Measurements from ENCODE around the gene HOXA9. TPM values are rescaled to one million over a fixed set of nuclear protein-coding genes. Genes with fewer than 3 reads are reported as not detected.
A peak's percentile ranks its signal among the peaks of the same experiment; 100 is the strongest.

HOXA9 gene
- total RNA-seq, 2 donors from 2014 or later, result not detected

- Mint-ChIP-seq H3K4me1 (ENCODE audit: low read depth) (peaks cover 11% of the 10 kb centered on the region), H3K4me3 (no peak overlapping the region), H3K36me3 (ENCODE audit: insufficient read depth in 2 of 2) (no peaks in the 10 kb centered on the region), H3K27me3 (ENCODE audit: low read depth) (peaks cover 69% of the 10 kb centered on the region), H3K9me3 (no peaks in the 10 kb centered on the region), H3K27ac (no peak overlapping the region)
- ATAC-seq (replicated peaks in 1 of 2) (no peak), DNase-seq (no peak)
Measured at GRCh38 chr7:27145165-27145913, 20.0 kb downstream of the HOXA9 start.

GRCh38 chr7:27144781-27145164, 20.6 kb downstream of the HOXA9 start:
- Mint-ChIP-seq H3K27ac (no peak overlapping the region), H3K4me1 (ENCODE audit: low read depth) (peaks cover 8% of the 10 kb centered on the region), H3K36me3 (ENCODE audit: insufficient read depth in 2 of 2) (no peaks in the 10 kb centered on the region), H3K9me3 (no peaks in the 10 kb centered on the region), H3K27me3 (ENCODE audit: low read depth) (peaks cover 63% of the 10 kb centered on the region), H3K4me3 (no peak overlapping the region)
- DNase-seq (no peak), ATAC-seq (replicated peaks in 1 of 2) (no peak)

GRCh38 chr7:27143950-27144780, 21.2 kb downstream of the HOXA9 start:
- Mint-ChIP-seq H3K4me3 (no peak overlapping the region), H3K27me3 (ENCODE audit: low read depth) (peaks cover 57% of the 10 kb centered on the region), H3K27ac (no peak overlapping the region), H3K9me3 (no peaks in the 10 kb centered on the region), H3K4me1 (ENCODE audit: low read depth) (peaks cover 8% of the 10 kb centered on the region), H3K36me3 (ENCODE audit: insufficient read depth in 2 of 2) (no peaks in the 10 kb centered on the region)
- no peak for DNase-seq
- no peak for ATAC-seq (replicated peaks in 1 of 2)

GRCh38 chr7:27143023-27143949, 22.1 kb downstream of the HOXA9 start, which contains the start of gene HOXA5:
Gene HOXA5 (minus strand): TSS chr7:27143681. CDS start chr7:27143607, 74 bp downstream.
- peak in 1 of 2 donors; percentile 26 for DNase-seq
- Mint-ChIP-seq H3K36me3 (ENCODE audit: insufficient read depth in 2 of 2) (no peaks in the 10 kb centered on the region), H3K4me3 (peak within 1 kb of the TSS; percentile 53 to 63), H3K27ac (no peak within 1 kb of the TSS), H3K27me3 (ENCODE audit: low read depth) (peaks cover 49% of the 10 kb centered on the region), H3K4me1 (ENCODE audit: low read depth) (peaks cover 5% of the 10 kb centered on the region), H3K9me3 (no peaks in the 10 kb centered on the region)
- peak; percentile 61 to 75 for ATAC-seq (replicated peaks in 1 of 2)

GRCh38 chr7:27142580-27143022, 22.7 kb downstream of the HOXA9 start:
- DNase-seq, result no peak
- Mint-ChIP-seq H3K27ac (no peak overlapping the region), H3K27me3 (ENCODE audit: low read depth) (peaks cover 48% of the 10 kb centered on the region)

GRCh38 chr7:27141923-27142579, 23.3 kb downstream of the HOXA9 start:
- H3K36me3 Mint-ChIP-seq (ENCODE audit: insufficient read depth in 2 of 2), result no peaks in the 10 kb centered on the region
- no peaks in the 10 kb centered on the region for H3K9me3 Mint-ChIP-seq
- H3K4me3 Mint-ChIP-seq, result no peak overlapping the region
- ATAC-seq (replicated peaks in 1 of 2), result no peak
- DNase-seq, result no peak
- H3K27ac Mint-ChIP-seq, result no peak overlapping the region
- H3K4me1 Mint-ChIP-seq (ENCODE audit: low read depth), result no peaks in the 10 kb centered on the region
- H3K27me3 Mint-ChIP-seq (ENCODE audit: low read depth), result peaks cover 50% of the 10 kb centered on the region

More at GRCh38 chr7:27142580-27143022, 22.7 kb downstream of the HOXA9 start:
- H3K36me3 Mint-ChIP-seq (ENCODE audit: insufficient read depth in 2 of 2), result no peaks in the 10 kb centered on the region
- no peaks in the 10 kb centered on the region for H3K9me3 Mint-ChIP-seq
- ATAC-seq (replicated peaks in 1 of 2), result no peak
- peak overlapping the region; percentile 53 to 63 for H3K4me3 Mint-ChIP-seq
- no peaks in the 10 kb centered on the region for H3K4me1 Mint-ChIP-seq (ENCODE audit: low read depth)

GRCh38 chr7:27141137-27141922, 24.0 kb downstream of the HOXA9 start:
- H3K9me3 Mint-ChIP-seq, result no peaks in the 10 kb centered on the region
- peaks cover 1% of the 10 kb centered on the region for H3K4me1 Mint-ChIP-seq (ENCODE audit: low read depth)
- peaks cover 47% of the 10 kb centered on the region for H3K27me3 Mint-ChIP-seq (ENCODE audit: low read depth)
- no peak overlapping the region for H3K27ac Mint-ChIP-seq
- no peak for ATAC-seq (replicated peaks in 1 of 2)
- DNase-seq, result no peak
- H3K36me3 Mint-ChIP-seq (ENCODE audit: insufficient read depth in 2 of 2), result no peaks in the 10 kb centered on the region
- H3K4me3 Mint-ChIP-seq, result no peak overlapping the region

GRCh38 chr7:27140126-27140857, 25.0 kb downstream of the HOXA9 start:
- peaks cover 0 to 2% of the 10 kb centered on the region in 2 donors for H3K36me3 Mint-ChIP-seq (ENCODE audit: insufficient read depth in 2 of 2)
- no peaks in the 10 kb centered on the region for H3K9me3 Mint-ChIP-seq
- no peak overlapping the region for H3K4me3 Mint-ChIP-seq
- ATAC-seq (replicated peaks in 1 of 2), result no peak
- no peak overlapping the region for H3K27ac Mint-ChIP-seq
- H3K4me1 Mint-ChIP-seq (ENCODE audit: low read depth), result peaks cover 12% of the 10 kb centered on the region
- DNase-seq, result no peak
- H3K27me3 Mint-ChIP-seq (ENCODE audit: low read depth), result peaks cover 46% of the 10 kb centered on the region

GRCh38 chr7:27139334-27140125, 25.8 kb downstream of the HOXA9 start:
- Mint-ChIP-seq H3K4me1 (ENCODE audit: low read depth) (peaks cover 19% of the 10 kb centered on the region), H3K36me3 (ENCODE audit: insufficient read depth in 2 of 2) (peaks cover 0 to 2% of the 10 kb centered on the region in 2 donors), H3K27ac (no peak overlapping the region), H3K27me3 (ENCODE audit: low read depth) (peaks cover 42% of the 10 kb centered on the region), H3K4me3 (no peak overlapping the region), H3K9me3 (no peaks in the 10 kb centered on the region)
- no peak for ATAC-seq (replicated peaks in 1 of 2)
- DNase-seq, result no peak

GRCh38 chr7:27138985-27139333, 26.4 kb downstream of the HOXA9 start:
- Mint-ChIP-seq H3K9me3 (no peaks in the 10 kb centered on the region), H3K36me3 (ENCODE audit: insufficient read depth in 2 of 2) (peaks cover 0 to 2% of the 10 kb centered on the region in 2 donors), H3K4me1 (ENCODE audit: low read depth) (peaks cover 25% of the 10 kb centered on the region), H3K27me3 (ENCODE audit: low read depth) (peaks cover 42% of the 10 kb centered on the region), H3K27ac (no peak overlapping the region), H3K4me3 (no peak overlapping the region)
- no peak for ATAC-seq (replicated peaks in 1 of 2)
- DNase-seq, result no peak

GRCh38 chr7:27138472-27138871, 26.9 kb downstream of the HOXA9 start:
- no peak for DNase-seq
- H3K27ac Mint-ChIP-seq, result no peak overlapping the region
- ATAC-seq (replicated peaks in 1 of 2), result no peak
- H3K4me3 Mint-ChIP-seq, result no peak overlapping the region
- H3K36me3 Mint-ChIP-seq (ENCODE audit: insufficient read depth in 2 of 2), result peaks cover 0 to 2% of the 10 kb centered on the region in 2 donors
- H3K27me3 Mint-ChIP-seq (ENCODE audit: low read depth), result peaks cover 42% of the 10 kb centered on the region
- peaks cover 30% of the 10 kb centered on the region for H3K4me1 Mint-ChIP-seq (ENCODE audit: low read depth)
- no peaks in the 10 kb centered on the region for H3K9me3 Mint-ChIP-seq
